Progenitor cell of endocrine pancreas (in vitro differentiated cells): Measurements from ENCODE around the gene PRODH2. TPM values are rescaled to one million over a fixed set of nuclear protein-coding genes. Genes with fewer than 3 reads are reported as not detected.

Source experiments
- DNase-seq: peaks from one replicate; pipeline ENCODE4 v3.0.0; 2021; ENCODE audit warnings: low spot score; ENCODE audit not compliant: unreplicated experiment
- H3K27ac Mint-ChIP-seq: 2 replicates; pipeline ENCODE4 v1.8.0; 2021; ENCODE audit warnings: mild to moderate bottlenecking, moderate library complexity, mixed read lengths
- H3K27me3 Mint-ChIP-seq: 2 replicates; pipeline ENCODE4 v1.8.0; 2021; ENCODE audit warnings: mixed read lengths
- H3K36me3 Mint-ChIP-seq: 2 replicates; pipeline ENCODE4 v1.8.0; 2022; ENCODE audit warnings: mixed read lengths; ENCODE audit not compliant: insufficient read depth
- H3K4me1 Mint-ChIP-seq: 2 replicates; pipeline ENCODE4 v1.8.0; 2021; ENCODE audit warnings: low read depth, mixed read lengths
- H3K4me3 Mint-ChIP-seq: 2 replicates; pipeline ENCODE4 v1.8.0; 2021; ENCODE audit warnings: low read depth, mild to moderate bottlenecking, moderate library complexity, mixed read lengths
- H3K9me3 Mint-ChIP-seq: 2 replicates; pipeline ENCODE4 v1.8.0; 2021; ENCODE audit warnings: low read depth, mixed read lengths
- total RNA-seq: library from RNA; stranded (reverse); gene quantifications from 2 replicates; pipeline ENCODE4 v1.2.1, GENCODE V29; 2021
- TF ChIP-seq, protein P1 (sequence below): fragments of 200-600 bp; sonication (generic); IDR thresholded peaks from one replicate; pipeline ENCODE4 v1.5.0; 2021; ENCODE audit warnings: antibody characterized with exemption, mild to moderate bottlenecking; ENCODE audit not compliant: unreplicated experiment

Gene PRODH2
- total RNA-seq, 1 donor from 2014 or later: 5.3 TPM

GRCh38 chr19:35824150-35824549 lies 11.5 kb upstream of the PRODH2 start:
- TF ChIP-seq, protein P1, sequence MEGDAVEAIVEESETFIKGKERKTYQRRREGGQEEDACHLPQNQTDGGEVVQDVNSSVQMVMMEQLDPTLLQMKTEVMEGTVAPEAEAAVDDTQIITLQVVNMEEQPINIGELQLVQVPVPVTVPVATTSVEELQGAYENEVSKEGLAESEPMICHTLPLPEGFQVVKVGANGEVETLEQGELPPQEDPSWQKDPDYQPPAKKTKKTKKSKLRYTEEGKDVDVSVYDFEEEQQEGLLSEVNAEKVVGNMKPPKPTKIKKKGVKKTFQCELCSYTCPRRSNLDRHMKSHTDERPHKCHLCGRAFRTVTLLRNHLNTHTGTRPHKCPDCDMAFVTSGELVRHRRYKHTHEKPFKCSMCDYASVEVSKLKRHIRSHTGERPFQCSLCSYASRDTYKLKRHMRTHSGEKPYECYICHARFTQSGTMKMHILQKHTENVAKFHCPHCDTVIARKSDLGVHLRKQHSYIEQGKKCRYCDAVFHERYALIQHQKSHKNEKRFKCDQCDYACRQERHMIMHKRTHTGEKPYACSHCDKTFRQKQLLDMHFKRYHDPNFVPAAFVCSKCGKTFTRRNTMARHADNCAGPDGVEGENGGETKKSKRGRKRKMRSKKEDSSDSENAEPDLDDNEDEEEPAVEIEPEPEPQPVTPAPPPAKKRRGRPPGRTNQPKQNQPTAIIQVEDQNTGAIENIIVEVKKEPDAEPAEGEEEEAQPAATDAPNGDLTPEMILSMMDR: no peak

GRCh38 chr19:35822579-35822978 lies 9.9 kb upstream of the PRODH2 start:
- H3K4me3 Mint-ChIP-seq: no peak overlapping the region
- H3K9me3 Mint-ChIP-seq: no peaks in the 10 kb centered on the region
- H3K27me3 Mint-ChIP-seq: peaks cover 28% of the 10 kb centered on the region
- no peaks in the 10 kb centered on the region for H3K36me3 Mint-ChIP-seq
- no peak for DNase-seq
- TF ChIP-seq, protein P1: no peak
- H3K27ac Mint-ChIP-seq: no peak overlapping the region
- H3K4me1 Mint-ChIP-seq: peaks cover 3% of the 10 kb centered on the region

More at GRCh38 chr19:35824150-35824549, 11.5 kb upstream of the PRODH2 start:
- Mint-ChIP-seq H3K27ac (no peak overlapping the region), H3K9me3 (no peaks in the 10 kb centered on the region), H3K27me3 (peaks cover 29% of the 10 kb centered on the region), H3K4me1 (peaks cover 3% of the 10 kb centered on the region), H3K36me3 (no peaks in the 10 kb centered on the region), H3K4me3 (no peak overlapping the region)
- DNase-seq: no peak

- Mint-ChIP-seq H3K9me3 (no peaks in the 10 kb centered on the region), H3K27ac (no peak overlapping the region), H3K27me3 (peaks cover 17% of the 10 kb centered on the region), H3K36me3 (no peaks in the 10 kb centered on the region), H3K4me3 (no peak overlapping the region), H3K4me1 (peaks cover 3% of the 10 kb centered on the region)
- no peak for DNase-seq
- TF ChIP-seq, protein P1: no peak
Observed at GRCh38 chr19:35818445-35818844, 5.8 kb upstream of the PRODH2 start.

- peaks cover 11% of the 10 kb centered on the region for H3K27me3 Mint-ChIP-seq
- no peak overlapping the region for H3K27ac Mint-ChIP-seq
- no peaks in the 10 kb centered on the region for H3K9me3 Mint-ChIP-seq
- H3K4me1 Mint-ChIP-seq: peaks cover 5% of the 10 kb centered on the region
- DNase-seq: no peak
- no peaks in the 10 kb centered on the region for H3K36me3 Mint-ChIP-seq
- no peak overlapping the region for H3K4me3 Mint-ChIP-seq
- TF ChIP-seq, protein P1: no peak
Observed at GRCh38 chr19:35816846-35817245, 4.2 kb upstream of the PRODH2 start.

DNA sequence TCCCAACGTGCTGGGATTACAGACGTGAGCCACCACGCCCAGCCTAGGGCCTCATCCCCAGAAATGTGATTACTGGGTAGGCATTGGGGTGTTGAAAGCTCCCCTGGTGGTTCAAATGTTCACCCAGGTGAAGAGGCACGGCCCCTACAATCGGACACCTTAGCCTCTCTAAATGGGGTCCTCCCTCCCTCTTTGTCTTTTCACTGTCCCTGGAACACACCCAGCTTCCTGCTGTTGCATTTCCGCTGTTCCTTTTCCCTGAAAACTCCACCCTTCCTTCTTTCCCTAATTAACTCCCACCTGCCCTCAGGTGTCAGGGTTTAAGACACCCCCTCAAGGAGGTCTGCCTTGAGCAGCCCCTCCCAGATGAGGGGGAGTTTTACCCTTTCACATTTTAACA lies 3.6 kb upstream of the PRODH2 start:
- DNase-seq: no peak
- Mint-ChIP-seq H3K4me1 (peaks cover 5% of the 10 kb centered on the region), H3K27ac (no peak overlapping the region), H3K4me3 (no peak overlapping the region), H3K27me3 (peaks cover 11% of the 10 kb centered on the region), H3K36me3 (no peaks in the 10 kb centered on the region), H3K9me3 (no peaks in the 10 kb centered on the region)
- TF ChIP-seq, protein P1: no peak
